GM21786 (cell line): ENCODE data around the gene B4GALNT4.
"Not testable (repeated sequence)": the region's sequence is repeated elsewhere in the genome, so short reads cannot be mapped to it uniquely, and the experiment has no call there.

ENCODE experiments used
- ATAC-seq: cut with Tn5 transposase; IDR thresholded peaks from one replicate; pipeline ENCODE4 v1.9.1; 2021; ENCODE audit not compliant: unreplicated experiment

Gene B4GALNT4

DNA sequence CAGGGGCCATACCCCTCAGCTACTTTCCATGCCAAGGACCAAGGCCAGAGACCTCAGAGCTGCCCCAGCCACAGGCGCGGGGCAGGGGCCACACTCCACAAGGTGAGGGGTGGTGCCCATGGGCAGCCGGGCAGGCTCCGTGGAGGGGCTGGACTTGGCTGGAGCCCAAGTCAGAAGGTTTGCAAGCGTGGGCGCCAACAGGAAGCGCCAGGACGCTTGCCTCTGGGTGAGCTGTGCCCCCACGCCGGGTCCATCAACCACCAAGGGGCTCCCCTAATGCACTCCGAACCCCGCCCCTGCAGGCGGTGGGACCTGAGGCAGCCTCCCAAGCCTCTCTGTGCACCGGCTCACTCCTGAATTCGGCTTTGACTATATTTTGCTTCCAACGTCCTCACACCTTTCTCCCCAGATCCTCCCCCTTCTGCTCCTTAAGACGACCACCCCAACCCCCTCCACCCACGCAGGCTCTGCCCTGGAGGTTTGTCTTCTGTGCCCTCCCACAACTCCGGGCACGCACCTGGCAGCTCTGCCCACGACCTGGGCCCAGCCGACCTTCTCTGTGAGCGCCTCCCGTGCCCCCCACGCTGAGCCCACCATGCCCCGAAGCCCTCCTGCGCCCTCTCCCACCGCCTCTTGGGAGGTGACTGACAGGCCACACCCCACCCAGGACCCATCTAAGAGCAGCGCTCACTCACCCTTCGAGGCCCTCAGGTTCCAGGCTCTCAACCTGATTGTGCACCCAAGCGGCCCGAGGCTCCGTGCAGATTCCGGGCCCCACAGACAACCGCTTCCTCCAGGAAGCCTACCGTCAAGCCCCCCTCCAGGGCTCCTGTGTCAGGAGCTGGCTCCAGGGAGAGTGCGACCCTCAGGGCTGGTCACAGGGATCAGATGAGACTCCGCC lies 22.1 kb downstream of the B4GALNT4 start:
- no peak for ATAC-seq

DNA sequence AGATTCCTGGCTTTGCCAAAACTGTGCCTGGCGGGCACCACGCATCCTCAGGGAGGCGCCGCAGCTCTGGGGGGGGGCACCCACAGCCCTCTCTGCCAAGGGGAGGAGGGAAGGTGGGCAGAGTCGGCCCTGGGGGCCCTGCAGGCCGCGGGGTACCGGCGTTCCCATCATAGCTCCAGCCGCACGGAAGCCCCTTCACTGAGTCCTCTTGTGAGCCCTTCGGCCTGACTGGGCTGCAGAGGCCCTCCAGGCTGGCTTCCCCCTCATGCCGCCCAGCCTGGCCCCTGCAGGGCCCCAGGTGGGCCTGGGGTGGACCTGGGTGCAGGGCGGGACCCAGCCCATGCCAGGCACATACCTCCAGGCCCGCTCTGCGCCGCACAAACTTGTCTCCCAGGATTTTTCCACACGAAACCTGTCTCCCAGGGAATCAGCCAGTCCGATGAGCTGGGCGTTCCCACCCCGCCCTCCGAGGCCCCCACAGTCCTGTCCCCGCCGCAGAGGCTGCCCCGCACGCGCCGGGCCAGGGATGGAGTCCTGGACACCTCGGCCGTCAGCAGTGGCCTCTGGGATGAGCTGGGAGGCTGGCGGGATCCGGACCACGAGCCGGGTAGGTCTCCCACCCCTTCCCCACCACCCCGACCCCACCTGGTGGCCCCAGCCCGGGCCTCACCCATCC lies 22.9 kb downstream of the B4GALNT4 start:
- no peak for ATAC-seq

DNA sequence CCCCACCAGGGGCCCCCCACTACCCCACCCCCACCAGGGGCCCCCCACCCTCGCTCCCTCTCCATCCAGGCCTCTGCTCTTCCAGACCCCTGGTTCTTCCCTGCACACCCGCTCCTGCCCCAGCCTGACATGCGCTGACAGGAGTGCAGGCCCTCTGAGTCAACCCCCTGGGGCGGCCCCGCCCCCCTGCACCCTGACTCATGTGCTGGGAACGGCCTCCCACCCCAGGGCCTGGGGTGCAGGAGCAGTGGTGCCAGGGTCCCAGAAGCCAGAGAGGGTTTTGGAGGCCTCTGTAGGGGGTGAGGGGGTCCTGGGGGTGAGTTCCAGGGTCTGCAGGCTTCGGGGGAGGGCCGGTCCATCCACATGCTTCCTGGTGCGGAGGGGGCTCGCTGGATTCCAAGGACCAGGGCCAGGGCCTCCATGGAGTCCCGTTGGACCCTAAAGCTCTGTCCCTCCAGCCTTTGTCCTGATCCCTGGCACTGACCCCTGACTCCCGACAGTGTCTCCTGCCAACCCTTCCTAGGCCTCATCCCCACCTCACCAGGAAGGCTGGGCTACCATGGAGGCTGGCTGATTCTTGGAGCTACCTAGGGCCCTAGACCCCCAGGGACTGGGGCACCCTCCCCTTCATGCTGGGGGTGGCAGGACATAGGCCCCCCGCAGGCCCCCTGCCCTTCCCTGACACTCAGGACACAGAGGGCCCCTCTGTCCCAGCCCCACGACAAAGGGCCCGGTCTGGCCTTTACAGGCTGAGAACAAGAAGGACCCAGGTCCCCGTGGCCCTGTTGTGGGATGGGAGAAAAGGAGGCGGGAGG lies 24.1 kb downstream of the B4GALNT4 start:
- ATAC-seq, result no peak

DNA sequence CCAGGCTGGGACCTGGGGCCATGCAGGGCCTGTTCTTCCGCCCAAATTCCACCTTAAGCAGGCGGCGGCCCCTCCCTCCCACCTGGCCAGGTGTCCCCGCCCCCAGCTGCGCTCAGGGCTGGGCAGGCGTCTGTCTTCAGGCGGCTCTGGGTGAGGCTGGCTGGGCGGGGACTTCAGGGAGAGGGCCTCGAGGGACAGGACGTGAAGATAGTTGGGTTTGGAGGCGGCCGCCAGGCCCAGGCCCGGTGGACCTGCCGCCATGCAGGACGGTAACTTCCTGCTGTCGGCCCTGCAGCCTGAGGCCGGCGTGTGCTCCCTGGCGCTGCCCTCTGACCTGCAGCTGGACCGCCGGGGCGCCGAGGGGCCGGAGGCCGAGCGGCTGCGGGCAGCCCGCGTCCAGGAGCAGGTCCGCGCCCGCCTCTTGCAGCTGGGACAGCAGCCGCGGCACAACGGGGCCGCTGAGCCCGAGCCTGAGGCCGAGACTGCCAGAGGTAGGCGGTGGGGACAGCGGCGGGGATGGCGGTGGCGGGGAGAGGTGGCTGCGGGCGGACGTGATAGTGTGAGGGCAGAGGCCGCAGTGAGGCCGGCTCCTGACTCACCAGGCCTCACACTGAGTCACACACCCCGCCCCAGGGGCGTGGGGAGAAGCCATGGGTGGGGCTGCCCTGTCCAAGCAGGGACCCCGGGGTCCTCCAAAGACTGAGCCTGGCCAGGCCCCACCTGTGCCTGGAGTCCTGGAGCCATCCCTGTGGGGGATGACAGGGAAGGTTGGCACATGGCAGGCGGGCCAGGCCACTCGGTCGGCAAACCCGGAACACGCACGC lies 24.9 kb downstream of the B4GALNT4 start, which contains the start of gene PKP3:
PKP3 (plus strand) TSS at position 176 of the 824 bp plus-strand sequence; CDS start at position 260, 84 bp downstream.
- no peak for ATAC-seq

DNA sequence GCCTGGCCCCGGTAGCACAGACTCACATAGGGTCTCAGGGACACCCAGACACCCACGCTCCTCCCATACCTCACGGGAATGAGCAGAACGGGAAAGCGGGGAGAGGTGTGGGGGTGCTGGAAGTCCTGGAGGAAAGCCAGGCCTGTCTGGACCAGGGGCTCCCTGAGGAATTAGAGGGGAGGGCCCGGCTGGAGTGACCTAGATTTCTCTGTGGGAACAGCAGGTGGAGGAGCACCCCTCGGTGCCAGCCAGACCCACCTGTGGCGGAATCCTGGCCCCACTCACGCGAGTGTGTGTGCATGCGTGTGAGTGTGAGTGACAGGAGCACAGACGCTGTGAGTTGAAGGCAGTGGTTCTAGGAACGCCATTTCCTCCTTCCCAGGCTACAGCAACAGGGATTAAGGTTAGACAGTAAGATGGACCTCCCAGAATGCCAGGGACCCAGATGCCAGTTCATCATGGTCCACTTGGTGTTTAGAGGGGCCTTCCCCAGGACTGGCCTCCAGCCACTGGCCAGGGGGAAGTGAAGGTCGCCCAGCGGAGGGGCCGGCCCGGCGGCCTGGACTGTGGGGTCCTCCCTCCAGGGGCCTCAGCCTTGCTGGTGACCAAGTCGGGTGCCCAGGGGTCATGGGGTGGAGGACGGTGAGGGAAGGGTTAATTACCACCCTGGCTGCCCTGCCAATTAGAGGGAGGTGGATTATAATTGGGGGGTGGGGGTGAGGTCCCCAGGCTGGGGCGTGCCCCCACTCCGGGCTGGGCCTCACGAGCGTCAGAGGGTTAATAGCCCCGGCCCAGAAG lies 25.8 kb downstream of the B4GALNT4 start:
- no peak for ATAC-seq

DNA sequence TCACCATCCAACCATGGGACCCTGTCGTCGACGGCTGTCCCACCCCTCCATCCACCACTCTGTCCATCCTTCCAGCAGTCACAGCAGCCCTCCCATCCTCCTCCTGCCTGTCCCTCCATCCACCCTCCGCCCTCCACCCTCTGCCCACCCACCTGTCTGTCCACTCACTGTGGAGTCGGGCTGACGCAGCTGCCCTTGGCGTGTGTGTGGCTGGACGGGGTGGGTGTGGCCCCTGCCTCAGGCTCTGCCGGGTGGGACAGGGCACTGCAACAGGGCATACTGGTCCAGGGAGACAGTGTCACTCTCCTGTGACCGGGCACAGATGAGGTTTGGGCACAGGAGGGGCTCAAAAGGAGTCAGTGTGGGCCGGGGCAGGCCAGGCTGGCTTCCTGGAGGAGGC lies 26.6 kb downstream of the B4GALNT4 start:
- ATAC-seq, result no peak

DNA sequence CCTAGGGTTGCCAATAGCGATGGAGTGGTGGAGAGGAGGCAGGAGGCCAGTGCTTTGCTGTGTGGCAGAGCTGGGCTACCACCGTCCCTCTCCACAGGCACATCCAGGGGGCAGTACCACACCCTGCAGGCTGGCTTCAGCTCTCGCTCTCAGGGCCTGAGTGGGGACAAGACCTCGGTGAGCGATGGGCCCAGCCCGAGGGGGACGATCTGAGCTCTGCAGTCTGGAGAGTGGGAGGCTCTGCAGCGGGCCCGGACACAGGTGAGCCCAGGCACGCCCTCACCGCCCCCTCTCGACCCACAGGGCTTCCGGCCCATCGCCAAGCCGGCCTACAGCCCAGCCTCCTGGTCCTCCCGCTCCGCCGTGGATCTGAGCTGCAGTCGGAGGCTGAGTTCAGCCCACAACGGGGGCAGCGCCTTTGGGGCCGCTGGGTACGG lies 27.2 kb downstream of the B4GALNT4 start:
- no peak for ATAC-seq

DNA sequence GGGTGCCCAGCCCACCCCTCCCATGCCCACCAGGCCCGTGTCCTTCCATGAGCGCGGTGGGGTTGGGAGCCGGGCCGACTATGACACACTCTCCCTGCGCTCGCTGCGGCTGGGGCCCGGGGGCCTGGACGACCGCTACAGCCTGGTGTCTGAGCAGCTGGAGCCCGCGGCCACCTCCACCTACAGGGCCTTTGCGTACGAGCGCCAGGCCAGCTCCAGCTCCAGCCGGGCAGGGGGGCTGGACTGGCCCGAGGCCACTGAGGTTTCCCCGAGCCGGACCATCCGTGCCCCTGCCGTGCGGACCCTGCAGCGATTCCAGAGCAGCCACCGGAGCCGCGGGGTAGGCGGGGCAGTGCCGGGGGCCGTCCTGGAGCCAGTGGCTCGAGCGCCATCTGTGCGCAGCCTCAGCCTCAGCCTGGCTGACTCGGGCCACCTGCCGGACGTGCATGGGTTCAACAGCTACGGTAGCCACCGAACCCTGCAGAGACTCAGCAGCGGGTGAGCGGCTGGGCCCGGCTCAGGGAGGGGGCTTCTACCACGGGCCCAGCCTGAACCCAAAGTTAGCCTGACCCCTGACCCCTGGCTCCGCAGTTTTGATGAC lies 27.7 kb downstream of the B4GALNT4 start:
- ATAC-seq, result peak; percentile 56

DNA sequence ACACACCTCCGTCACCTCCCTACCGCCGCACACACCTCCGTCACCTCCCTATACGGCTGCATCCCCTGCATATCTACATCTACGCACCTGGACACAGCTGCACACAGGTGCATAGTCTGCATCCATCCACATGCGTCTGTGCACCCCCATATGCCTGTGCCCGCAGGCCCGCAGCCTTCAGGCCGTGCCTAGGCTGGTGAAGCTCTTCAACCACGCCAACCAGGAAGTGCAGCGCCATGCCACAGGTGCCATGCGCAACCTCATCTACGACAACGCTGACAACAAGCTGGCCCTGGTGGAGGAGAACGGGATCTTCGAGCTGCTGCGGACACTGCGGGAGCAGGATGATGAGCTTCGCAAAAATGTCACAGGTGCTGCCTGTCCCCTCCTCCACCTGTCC lies 29.5 kb downstream of the B4GALNT4 start:
- no peak for ATAC-seq

DNA sequence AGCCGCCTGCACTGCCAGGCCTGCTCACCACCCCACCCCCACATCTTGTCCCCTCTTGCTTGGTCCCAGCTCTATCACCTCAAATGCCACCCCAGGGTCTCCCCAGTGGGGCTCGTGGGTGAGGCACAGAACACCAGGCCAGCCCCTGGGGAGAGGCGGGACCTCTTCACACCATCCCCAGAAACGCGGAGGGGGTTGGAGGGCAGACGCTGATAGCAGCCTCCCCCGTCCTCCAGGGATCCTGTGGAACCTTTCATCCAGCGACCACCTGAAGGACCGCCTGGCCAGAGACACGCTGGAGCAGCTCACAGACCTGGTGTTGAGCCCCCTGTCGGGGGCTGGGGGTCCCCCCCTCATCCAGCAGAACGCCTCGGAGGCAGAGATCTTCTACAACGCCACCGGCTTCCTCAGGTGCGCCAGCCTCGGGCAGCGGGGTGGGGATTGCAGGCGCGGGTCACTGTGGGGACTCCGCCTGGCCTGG lies 30.5 kb downstream of the B4GALNT4 start:
- no peak for ATAC-seq

DNA sequence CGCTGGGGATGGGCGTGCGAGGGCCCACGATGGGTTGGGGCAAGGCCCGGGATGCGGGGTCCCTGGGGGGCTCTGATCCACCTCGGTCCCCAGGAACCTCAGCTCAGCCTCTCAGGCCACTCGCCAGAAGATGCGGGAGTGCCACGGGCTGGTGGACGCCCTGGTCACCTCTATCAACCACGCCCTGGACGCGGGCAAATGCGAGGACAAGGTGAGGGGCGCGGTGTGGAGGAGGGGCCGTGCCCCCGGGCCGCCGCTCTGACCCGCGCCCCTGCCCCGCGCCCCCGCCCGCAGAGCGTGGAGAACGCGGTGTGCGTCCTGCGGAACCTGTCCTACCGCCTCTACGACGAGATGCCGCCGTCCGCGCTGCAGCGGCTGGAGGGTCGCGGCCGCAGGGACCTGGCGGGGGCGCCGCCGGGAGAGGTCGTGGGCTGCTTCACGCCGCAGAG lies 31.0 kb downstream of the B4GALNT4 start:
- ATAC-seq, result no peak

DNA sequence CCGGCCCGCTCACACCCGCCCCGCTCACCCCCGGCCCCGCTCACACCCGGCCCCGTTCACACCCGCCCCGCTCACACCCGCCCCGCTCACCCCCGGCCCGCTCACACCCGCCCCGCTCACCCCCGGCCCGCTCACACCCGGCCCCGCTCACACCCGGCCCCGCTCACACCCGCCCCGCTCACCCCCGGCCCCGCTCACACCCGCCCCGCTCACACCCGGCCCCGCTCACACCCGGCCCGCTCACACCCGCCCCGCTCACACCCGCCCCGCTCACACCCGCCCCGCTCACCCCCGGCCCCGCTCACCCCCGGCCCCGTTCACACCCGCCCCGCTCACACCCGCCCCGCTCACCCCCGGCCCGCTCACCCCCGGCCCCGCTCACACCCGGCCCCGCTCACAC lies 31.9 kb downstream of the B4GALNT4 start:
- ATAC-seq, result not testable (repeated sequence)

DNA sequence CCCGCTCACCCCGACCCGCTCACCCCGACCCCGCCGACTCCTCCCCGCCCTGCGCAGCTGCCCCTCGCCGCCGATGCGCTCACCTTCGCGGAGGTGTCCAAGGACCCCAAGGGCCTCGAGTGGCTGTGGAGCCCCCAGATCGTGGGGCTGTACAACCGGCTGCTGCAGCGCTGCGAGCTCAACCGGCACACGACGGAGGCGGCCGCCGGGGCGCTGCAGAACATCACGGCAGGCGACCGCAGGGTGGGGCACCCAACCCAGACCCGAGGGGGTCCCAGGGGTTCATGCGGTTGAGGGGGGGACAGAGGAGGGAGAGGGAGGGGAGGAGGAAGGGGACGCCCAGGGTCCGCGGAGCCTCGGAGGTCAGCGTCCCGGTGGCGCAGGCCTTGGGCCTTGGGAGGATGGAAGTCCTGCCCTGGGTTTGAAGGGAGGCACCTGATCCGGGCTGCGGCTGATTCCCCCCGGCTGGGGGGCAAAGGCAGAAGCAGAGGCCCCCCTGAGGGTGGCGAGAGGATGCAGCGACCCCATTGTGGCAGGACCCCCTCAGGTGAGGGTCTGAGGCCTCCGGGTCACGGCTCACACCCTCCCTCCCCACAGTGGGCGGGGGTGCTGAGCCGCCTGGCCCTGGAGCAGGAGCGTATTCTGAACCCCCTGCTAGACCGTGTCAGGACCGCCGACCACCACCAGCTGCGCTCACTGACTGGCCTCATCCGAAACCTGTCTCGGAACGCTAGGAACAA lies 33.9 kb downstream of the B4GALNT4 start:
- ATAC-seq, result no peak

DNA sequence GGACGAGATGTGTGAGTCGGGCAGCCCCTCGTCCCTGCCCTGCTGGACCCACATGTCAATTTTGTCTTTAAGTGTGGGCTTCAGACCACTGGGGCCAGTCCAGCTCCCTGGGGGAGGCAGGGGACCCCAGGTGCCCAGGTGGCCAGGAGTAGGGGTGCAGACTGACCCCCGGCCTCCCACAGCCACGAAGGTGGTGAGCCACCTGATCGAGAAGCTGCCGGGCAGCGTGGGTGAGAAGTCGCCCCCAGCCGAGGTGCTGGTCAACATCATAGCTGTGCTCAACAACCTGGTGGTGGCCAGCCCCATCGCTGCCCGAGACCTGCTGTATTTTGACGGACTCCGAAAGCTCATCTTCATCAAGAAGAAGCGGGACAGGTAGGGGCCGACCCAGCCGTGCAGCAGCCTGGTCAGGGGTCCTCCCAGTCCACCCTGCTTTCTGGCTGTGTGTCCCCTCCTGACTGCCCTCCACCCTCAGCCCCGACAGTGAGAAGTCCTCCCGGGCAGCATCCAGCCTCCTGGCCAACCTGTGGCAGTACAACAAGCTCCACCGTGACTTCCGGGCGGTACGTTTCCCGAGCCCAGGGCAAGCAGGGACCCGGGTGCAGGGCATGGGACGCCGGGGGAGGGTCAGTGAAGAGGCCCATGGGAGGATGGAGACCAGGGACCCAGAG lies 34.6 kb downstream of the B4GALNT4 start:
- no peak for ATAC-seq

DNA sequence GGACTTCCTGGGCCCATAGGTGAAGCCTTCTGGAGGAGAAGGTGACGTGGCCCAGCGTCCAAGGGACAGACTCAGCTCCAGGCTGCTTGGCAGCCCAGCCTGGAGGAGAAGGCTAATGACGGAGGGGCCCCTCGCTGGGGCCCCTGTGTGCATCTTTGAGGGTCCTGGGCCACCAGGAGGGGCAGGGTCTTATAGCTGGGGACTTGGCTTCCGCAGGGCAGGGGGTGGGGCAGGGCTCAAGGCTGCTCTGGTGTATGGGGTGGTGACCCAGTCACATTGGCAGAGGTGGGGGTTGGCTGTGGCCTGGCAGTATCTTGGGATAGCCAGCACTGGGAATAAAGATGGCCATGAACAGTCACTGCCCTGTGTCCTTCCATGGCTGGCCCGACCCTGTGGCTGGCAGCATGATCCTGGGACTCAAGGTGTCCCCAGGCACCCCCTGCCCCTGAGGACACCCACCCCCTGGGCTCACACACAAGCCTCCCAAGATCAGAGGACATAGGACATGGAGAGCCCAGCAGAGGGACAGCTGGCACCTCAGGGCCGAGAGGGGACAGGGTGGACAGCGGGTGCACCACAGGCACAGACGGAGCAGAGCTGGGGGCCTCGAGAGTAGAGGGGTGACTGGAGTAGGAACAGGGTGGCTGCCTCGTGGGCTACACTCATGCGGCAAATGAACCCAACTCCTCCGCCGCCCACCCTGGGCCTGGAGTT lies 35.4 kb downstream of the B4GALNT4 start:
- ATAC-seq, result no peak

DNA sequence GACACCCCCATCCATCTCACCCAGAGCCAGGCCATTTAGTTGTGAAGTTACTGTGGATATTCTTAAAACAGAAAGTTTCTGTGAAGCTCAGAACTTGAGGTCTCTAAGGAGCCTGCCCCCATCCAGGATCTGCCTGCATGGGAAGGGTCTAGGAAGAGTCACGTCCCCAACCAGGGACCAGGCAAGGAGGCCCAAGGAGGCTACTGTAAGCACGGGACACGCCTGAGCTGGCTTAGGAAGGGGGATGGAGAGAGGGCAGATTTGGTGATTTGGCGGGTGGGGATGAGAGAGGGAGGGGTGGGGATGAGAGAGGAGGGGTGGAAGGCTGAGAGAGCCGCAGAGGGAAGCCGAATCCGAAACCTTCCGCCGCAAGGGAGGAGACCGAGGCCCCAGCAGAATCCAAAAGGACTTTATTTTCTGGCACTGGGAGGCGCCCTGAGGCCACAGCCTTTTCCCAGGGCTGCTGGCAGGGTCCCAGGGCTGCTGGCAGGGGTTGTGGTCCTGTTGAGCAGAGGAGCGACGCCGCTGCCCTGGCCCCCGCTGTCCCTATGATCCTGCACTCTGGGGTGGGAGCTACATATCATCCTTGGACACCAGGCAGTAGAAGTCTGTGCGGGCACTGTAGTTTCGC lies 36.1 kb downstream of the B4GALNT4 start:
- no peak for ATAC-seq
